Activated T-cell treated with anti-CD3 and anti-CD28 coated beads, Interleukin-2, amount 50 U/mL, for 1 hour (primary cell): ENCODE data around the gene MESD.
"Not testable (repeated sequence)": the region's sequence is repeated elsewhere in the genome, so short reads cannot be mapped to it uniquely, and the experiment has no call there.

ENCODE experiments used
- DNase-seq: peaks from one replicate; pipeline ENCODE4 v3.0.0-alpha.2; 2020

The MESD gene

GRCh38 chr15:80988148-80988796 is 1.3 kb downstream of the MESD start:
- DNase-seq: no peak

- DNase-seq: no peak
These were observed 3.1 kb downstream of the MESD start for GRCh38 chr15:80986487-80986886.

GRCh38 chr15:80985981-80986380 is 3.6 kb downstream of the MESD start:
- no peak for DNase-seq

- no peak for DNase-seq
These were observed 4.8 kb downstream of the MESD start for GRCh38 chr15:80984856-80985255.

GRCh38 chr15:80982839-80983238 is 6.8 kb downstream of the MESD start:
- no peak for DNase-seq

GRCh38 chr15:80982205-80982604 is 7.4 kb downstream of the MESD start:
- no peak for DNase-seq

GRCh38 chr15:80979538-80980200 is 9.9 kb downstream of the MESD start:
- DNase-seq: no peak

GRCh38 chr15:80978685-80979329 is 10.8 kb downstream of the MESD start:
- DNase-seq: no peak

- peak; percentile 39 for DNase-seq
These were observed 12.0 kb downstream of the MESD start for GRCh38 chr15:80977627-80978036.

- no peak for DNase-seq
These were observed 12.8 kb downstream of the MESD start for GRCh38 chr15:80976851-80977250.

GRCh38 chr15:80974914-80975313 is 14.7 kb downstream of the MESD start:
- no peak for DNase-seq

- DNase-seq: no peak
These were observed 17.3 kb downstream of the MESD start for GRCh38 chr15:80972276-80972675.

GRCh38 chr15:80971143-80971542 is 18.5 kb downstream of the MESD start:
- DNase-seq: no peak

- DNase-seq: no peak
These were observed 19.0 kb downstream of the MESD start for GRCh38 chr15:80970658-80971057.

GRCh38 chr15:80970018-80970657 is 19.5 kb downstream of the MESD start:
- peak; percentile 57 for DNase-seq

GRCh38 chr15:80969316-80969715 is 20.3 kb downstream of the MESD start:
- no peak for DNase-seq

GRCh38 chr15:80967991-80968510 is 21.6 kb downstream of the MESD start:
- DNase-seq: no peak

- no peak for DNase-seq
These were observed 22.2 kb downstream of the MESD start for GRCh38 chr15:80967451-80967850.

GRCh38 chr15:80966431-80967197 is 23.0 kb downstream of the MESD start:
- no peak for DNase-seq

GRCh38 chr15:80965454-80965853 is 24.2 kb downstream of the MESD start:
- not testable (repeated sequence) for DNase-seq

GRCh38 chr15:80958818-80959495 is 30.7 kb downstream of the MESD start:
- no peak for DNase-seq

GRCh38 chr15:80957976-80958375 is 31.6 kb downstream of the MESD start:
- DNase-seq: no peak
